ENCODE data around the gene STK32B. TPM values are rescaled to one million over a fixed set of nuclear protein-coding genes. Genes with fewer than 3 reads are reported as not detected.

Gene STK32B
- total RNA-seq, 1 experiment from 2014 or later, result 1.1 TPM

GRCh38 chr4:5479518-5480060 is 428.3 kb downstream of the STK32B start:
- Histone ChIP-seq H3K9ac (ENCODE audit: low read length) (no peak overlapping the region), H2AFZ (ENCODE audit: low read length) (no peak overlapping the region), H3F3A (ENCODE audit: low read length, unreplicated experiment) (no peaks in the 10 kb centered on the region), H4K20me1 (ENCODE audit: low read length) (no peaks in the 10 kb centered on the region), H3K4me2 (ENCODE audit: low read length) (no peak overlapping the region), H3K4me1 (ENCODE audit: insufficient read depth, low read length) (no peaks in the 10 kb centered on the region), H3K9me2 (replicated peaks; ENCODE audit: low read length) (no peaks in the 10 kb centered on the region), H3K36me3 (ENCODE audit: low read depth, low read length) (no peaks in the 10 kb centered on the region), H3K27me3 (ENCODE audit: low read length) (no peaks in the 10 kb centered on the region), H3K4me3 (ENCODE audit: low read length) (no peak overlapping the region), H3K27ac (ENCODE audit: low read length) (no peak overlapping the region), H3K79me2 (ENCODE audit: low read length) (no peaks in the 10 kb centered on the region), H3K9me3 (ENCODE audit: low read length) (no peaks in the 10 kb centered on the region)
- no peak for ATAC-seq
- BruUV-seq (replicated peaks), result no TSS peak
- intact Hi-C loops (cut with micrococcal nuclease), result no loop called here
- DNase-seq, result no peak
- TF ChIP-seq EZH2phosphoT487 (IDR thresholded peaks at IDR 0.05; ENCODE audit: borderline replicate concordance, low read length) (no peak), CTCF (conservative IDR thresholded peaks at IDR 0.05; ENCODE audit: low read depth, low read length) (no peak), EZH2 (IDR thresholded peaks at IDR 0.05; ENCODE audit: low read length, unreplicated experiment) (no peak)
- ChIA-PET CTCF (no interaction called here), POLR2A (ENCODE audit: unreplicated experiment) (no interaction called here)

- no peaks in the 10 kb centered on the region for H3F3A ChIP-seq (ENCODE audit: low read length, unreplicated experiment)
- no peak overlapping the region for H3K4me3 ChIP-seq (ENCODE audit: low read length)
- ChIA-PET POLR2A (ENCODE audit: unreplicated experiment) (no interaction called here), CTCF (no interaction called here)
- ATAC-seq (no peak), DNase-seq (no peak)
- H3K4me2 ChIP-seq (ENCODE audit: low read length), result no peak overlapping the region
- no peak for TF ChIP-seq EZH2phosphoT487 (IDR thresholded peaks at IDR 0.05; ENCODE audit: borderline replicate concordance, low read length)
- TF ChIP-seq CTCF (conservative IDR thresholded peaks at IDR 0.05; ENCODE audit: low read depth, low read length), result no peak
- H3K36me3 ChIP-seq (ENCODE audit: low read depth, low read length), result no peaks in the 10 kb centered on the region
- BruUV-seq (replicated peaks), result no TSS peak
- no peaks in the 10 kb centered on the region for H3K4me1 ChIP-seq (ENCODE audit: insufficient read depth, low read length)
- H3K9ac ChIP-seq (ENCODE audit: low read length), result no peak overlapping the region
- intact Hi-C loops (cut with micrococcal nuclease), result no loop called here
- H3K9me3 ChIP-seq (ENCODE audit: low read length), result no peaks in the 10 kb centered on the region
- H3K79me2 ChIP-seq (ENCODE audit: low read length), result no peaks in the 10 kb centered on the region
- H4K20me1 ChIP-seq (ENCODE audit: low read length), result no peaks in the 10 kb centered on the region
- H3K27ac ChIP-seq (ENCODE audit: low read length), result no peak overlapping the region
- H2AFZ ChIP-seq (ENCODE audit: low read length), result no peak overlapping the region
- no peaks in the 10 kb centered on the region for H3K27me3 ChIP-seq (ENCODE audit: low read length)
- no peaks in the 10 kb centered on the region for H3K9me2 ChIP-seq (replicated peaks; ENCODE audit: low read length)
Observed at GRCh38 chr4:5488413-5488812, 437.1 kb downstream of the STK32B start.

GRCh38 chr4:5489260-5489659 is 438.0 kb downstream of the STK32B start:
- no peak overlapping the region for H2AFZ ChIP-seq (ENCODE audit: low read length)
- DNase-seq (no peak), ATAC-seq (no peak)
- CTCF ChIA-PET, result no interaction called here
- H3K27me3 ChIP-seq (ENCODE audit: low read length), result no peaks in the 10 kb centered on the region
- no TSS peak for BruUV-seq (replicated peaks)
- H3K79me2 ChIP-seq (ENCODE audit: low read length), result no peaks in the 10 kb centered on the region
- H3K4me1 ChIP-seq (ENCODE audit: insufficient read depth, low read length), result no peaks in the 10 kb centered on the region
- POLR2A ChIA-PET (ENCODE audit: unreplicated experiment), result no interaction called here
- intact Hi-C loops (cut with micrococcal nuclease), result no loop called here
- no peak for TF ChIP-seq EZH2phosphoT487 (IDR thresholded peaks at IDR 0.05; ENCODE audit: borderline replicate concordance, low read length)
- no peak for TF ChIP-seq EZH2 (IDR thresholded peaks at IDR 0.05; ENCODE audit: low read length, unreplicated experiment)
- no peak for TF ChIP-seq CTCF (conservative IDR thresholded peaks at IDR 0.05; ENCODE audit: low read depth, low read length)
- H3K27ac ChIP-seq (ENCODE audit: low read length), result no peak overlapping the region
- H3K4me2 ChIP-seq (ENCODE audit: low read length), result no peak overlapping the region
- no peaks in the 10 kb centered on the region for H4K20me1 ChIP-seq (ENCODE audit: low read length)
- no peaks in the 10 kb centered on the region for H3K36me3 ChIP-seq (ENCODE audit: low read depth, low read length)
- no peaks in the 10 kb centered on the region for H3K9me2 ChIP-seq (replicated peaks; ENCODE audit: low read length)
- H3K9ac ChIP-seq (ENCODE audit: low read length), result no peak overlapping the region
- no peak overlapping the region for H3K4me3 ChIP-seq (ENCODE audit: low read length)
- H3K9me3 ChIP-seq (ENCODE audit: low read length), result no peaks in the 10 kb centered on the region
- no peaks in the 10 kb centered on the region for H3F3A ChIP-seq (ENCODE audit: low read length, unreplicated experiment)
